GM23338 (cell line): ENCODE results near the gene SLC25A13.

Experiments
- CTCF ChIP-seq, 2 experiments: fragments of 200-600 bp in 1 of 2; sonication (generic) in 1 of 2; conservative IDR thresholded peaks; 2 replicates each; pipeline versions ENCODE4 v1.5.1 to v1.6.1; 2016 to 2017; ENCODE audit warnings: antibody characterized with exemption in 2 of 2, low read depth in 2 of 2, mild to moderate bottlenecking in 2 of 2, moderate library complexity in 1 of 2
- EZH2 ChIP-seq: fragments of 200-600 bp; sonication (generic); IDR thresholded peaks from one replicate; pipeline ENCODE4 v1.8.0; 2017; ENCODE audit warnings: antibody characterized with exemption, mild to moderate bottlenecking, low read depth; ENCODE audit not compliant: unreplicated experiment

- TF ChIP-seq CTCF (conservative IDR thresholded peaks at IDR 0.05; ENCODE audit: low read depth in 2 of 2) = no peak
- no peak for TF ChIP-seq EZH2
Observed at GRCh38 chr7:96236198-96237039, 85.5 kb downstream of the SLC25A13 start.
